Testis (tissue), 2 donors: ENCODE measurements around the gene PLCL2.

ENCODE experiments used
- POLR2A ChIP-seq: fragments of 450-650 bp; IDR thresholded peaks from one replicate; pipeline ENCODE4 v1.6.1; 2017; ENCODE audit warnings: antibody characterized with exemption, mild to moderate bottlenecking, moderate library complexity
- TF ChIP-seq, protein P1 (sequence below), 3 experiments: fragments of 450-650 bp in 2 of 3; fragments of 200-600 bp in 1 of 3; sonication (generic) in 1 of 3; IDR thresholded peaks; one replicate each; pipeline ENCODE4 v1.5.1; 2016 to 2019; ENCODE audit warnings: antibody characterized with exemption in 3 of 3, mild to moderate bottlenecking in 2 of 3, moderate library complexity in 1 of 3

DNA sequence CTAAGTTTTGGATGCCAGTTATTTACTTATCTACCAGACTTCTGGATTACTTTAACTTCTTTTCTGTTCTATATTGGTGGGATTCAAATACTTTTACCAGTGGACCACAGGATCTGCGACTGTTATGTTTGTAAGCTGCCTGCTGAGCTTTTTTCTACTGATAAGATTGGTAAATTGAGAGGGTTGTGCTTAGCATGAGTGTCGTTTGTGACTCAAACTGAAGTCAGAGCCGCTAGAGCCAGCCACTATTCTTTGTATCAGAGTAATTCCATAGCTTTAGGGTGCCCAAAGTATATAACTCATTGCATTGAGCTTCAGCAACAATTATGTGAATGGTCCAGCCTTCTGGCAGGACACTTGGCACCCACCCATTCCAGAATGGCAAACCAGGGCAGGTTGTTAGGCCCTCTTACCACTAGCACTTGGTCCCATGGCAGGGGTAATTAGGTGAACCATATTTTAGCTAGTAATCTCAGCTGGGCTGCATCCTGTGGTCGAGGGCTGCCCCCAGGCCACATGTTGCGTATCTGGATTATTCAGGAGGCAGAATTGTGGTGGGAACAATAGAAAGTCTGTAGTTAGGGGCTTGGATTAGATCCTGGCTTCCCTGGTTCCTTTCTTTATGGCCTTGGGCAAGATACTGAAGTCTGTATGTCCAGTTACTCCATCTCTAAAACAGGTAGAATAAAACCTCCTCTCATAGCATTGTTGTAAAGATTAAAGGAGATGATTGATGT is 6.0 kb downstream of the PLCL2 start:
- TF ChIP-seq, protein P1, sequence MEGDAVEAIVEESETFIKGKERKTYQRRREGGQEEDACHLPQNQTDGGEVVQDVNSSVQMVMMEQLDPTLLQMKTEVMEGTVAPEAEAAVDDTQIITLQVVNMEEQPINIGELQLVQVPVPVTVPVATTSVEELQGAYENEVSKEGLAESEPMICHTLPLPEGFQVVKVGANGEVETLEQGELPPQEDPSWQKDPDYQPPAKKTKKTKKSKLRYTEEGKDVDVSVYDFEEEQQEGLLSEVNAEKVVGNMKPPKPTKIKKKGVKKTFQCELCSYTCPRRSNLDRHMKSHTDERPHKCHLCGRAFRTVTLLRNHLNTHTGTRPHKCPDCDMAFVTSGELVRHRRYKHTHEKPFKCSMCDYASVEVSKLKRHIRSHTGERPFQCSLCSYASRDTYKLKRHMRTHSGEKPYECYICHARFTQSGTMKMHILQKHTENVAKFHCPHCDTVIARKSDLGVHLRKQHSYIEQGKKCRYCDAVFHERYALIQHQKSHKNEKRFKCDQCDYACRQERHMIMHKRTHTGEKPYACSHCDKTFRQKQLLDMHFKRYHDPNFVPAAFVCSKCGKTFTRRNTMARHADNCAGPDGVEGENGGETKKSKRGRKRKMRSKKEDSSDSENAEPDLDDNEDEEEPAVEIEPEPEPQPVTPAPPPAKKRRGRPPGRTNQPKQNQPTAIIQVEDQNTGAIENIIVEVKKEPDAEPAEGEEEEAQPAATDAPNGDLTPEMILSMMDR (IDR thresholded peaks at IDR 0.05) = no peak
- TF ChIP-seq POLR2A = no peak
